ENCODE data around the gene CTU2. TPM values are rescaled to one million over a fixed set of nuclear protein-coding genes. Genes with fewer than 3 reads are reported as not detected.

CTU2 gene
- total and polyA plus RNA-seq, 2 of the 8 experiments (the other 6 are each of a cell fraction or from before 2014, with no cell fraction given) = 32.7 to 42.9 TPM

- no peak overlapping the region; the same call in 1 of the 2 replicates for H2BK5ac ChIP-seq (ENCODE audit: low read depth, low read length)
- no peak overlapping the region for H3K56ac ChIP-seq (replicated peaks; ENCODE audit: insufficient read length, low read depth, low read length)
- peaks cover 0 to 8% of the 10 kb centered on the region in 2 experiments for H4K20me1 ChIP-seq (replicated peaks in 1 of 2; ENCODE audit: control insufficient read depth in 1 of 2, insufficient read depth in 2 of 2, low read length in 2 of 2)
- no peak overlapping the region for H3K23ac ChIP-seq (ENCODE audit: insufficient read length)
- H3K4ac ChIP-seq (replicated peaks; ENCODE audit: insufficient read length, low read depth, low read length) = no peak overlapping the region
- no peak overlapping the region for H2BK12ac ChIP-seq (ENCODE audit: low read depth, low read length)
- H3K4me1 ChIP-seq (replicated peaks in 1 of 4; ENCODE audit: control insufficient read depth in 3 of 4, insufficient read depth in 4 of 4, low read length in 3 of 4) = no peaks in the 10 kb centered on the region
- no peak overlapping the region for H2AFZ ChIP-seq (ENCODE audit: low read length)
- H4K91ac ChIP-seq (replicated peaks; ENCODE audit: insufficient read length, low read length) = no peak overlapping the region
- H3K9me3 ChIP-seq (ENCODE audit: insufficient read depth in 2 of 2, low read depth in 1 of 2, low read length in 1 of 2) = no peaks in the 10 kb centered on the region
- no peaks in the 10 kb centered on the region for H3K27me3 ChIP-seq (replicated peaks in 1 of 4; ENCODE audit: control insufficient read depth in 3 of 4, extremely low read depth in 1 of 4, insufficient read depth in 3 of 4, low read length in 3 of 4)
- no peak overlapping the region for H3K27ac ChIP-seq (ENCODE audit: low read depth, low read length)
- no peak overlapping the region for H2AK5ac ChIP-seq (ENCODE audit: low read depth, low read length)
- H2BK20ac ChIP-seq (ENCODE audit: low read length) = no peak overlapping the region
- no peak overlapping the region for H4K5ac ChIP-seq (ENCODE audit: insufficient read length, low read depth, low read length)
- H2BK15ac ChIP-seq (ENCODE audit: low read length) = no peak overlapping the region
- no peak overlapping the region for H2BK120ac ChIP-seq (replicated peaks; ENCODE audit: low read depth, low read length)
- no peak overlapping the region; the same call in none of the 2 replicates for H4K8ac ChIP-seq (ENCODE audit: extremely low read depth, insufficient read depth, low read length)
- peaks cover 0 to 12% (median 1%) of the 10 kb centered on the region in 4 experiments; a peak in 2 of 8 replicates for H3K36me3 ChIP-seq (ENCODE audit: control insufficient read depth in 2 of 4, insufficient read depth in 4 of 4, low read length in 3 of 4)
- H3K9ac ChIP-seq (replicated peaks in 1 of 4; ENCODE audit: extremely low read depth in 1 of 4, low read depth in 3 of 4, low read length in 3 of 4) = no peak overlapping the region
- no peak overlapping the region for H3K4me3 ChIP-seq (ENCODE audit: extremely low read depth in 1 of 4, insufficient read depth in 2 of 4, low read depth in 3 of 4, low read length in 4 of 4)
- H3K14ac ChIP-seq (ENCODE audit: insufficient read length) = no peak overlapping the region
- 80% methylated on average over 17 of the region's 20 CpGs; no CpG with 5 or more reads in 1 of the 2 experiments for WGBS, 2 experiments (ENCODE audit: extremely low coverage in 1 of 2, insufficient coverage in 1 of 2, insufficient read length in 1 of 2, insufficient replicate concordance in 2 of 2, low coverage in 1 of 2, low lambda C conversion rate in 2 of 2, missing lambda C conversion rate in 1 of 2)
- H3K79me1 ChIP-seq (ENCODE audit: low read depth, low read length) = no peaks in the 10 kb centered on the region
- H3K23me2 ChIP-seq (ENCODE audit: low read depth, low read length) = no peaks in the 10 kb centered on the region
- DNase-seq (ENCODE audit: low read depth in 1 of 2, low spot score in 2 of 2) (no peak), FAIRE-seq (no peak)
- ChIA-PET CTCF (ENCODE audit: partially characterized antibody) (no interaction called here), POLR2A (ENCODE audit: partially characterized antibody) (no interaction called here)
- no peaks in the 10 kb centered on the region for H3K79me2 ChIP-seq (ENCODE audit: control insufficient read depth in 1 of 2, insufficient read depth in 2 of 2, low read length in 2 of 2)
- H3K4me2 ChIP-seq (ENCODE audit: insufficient read depth in 1 of 2, low read depth in 2 of 2, low read length in 2 of 2) = no peak overlapping the region
- no peak overlapping the region for H3K18ac ChIP-seq (ENCODE audit: extremely low read depth, low read length)
Measured at GRCh38 chr16:88727871-88728270, 21.6 kb downstream of the CTU2 start.

Data from H1 (cell line).